ENCODE measurements around the gene ELAVL4. TPM values are rescaled to one million over a fixed set of nuclear protein-coding genes. Genes with fewer than 3 reads are reported as not detected.

ELAVL4 gene
- total and polyA plus RNA-seq, 2 donors from 2014 or later: not detected

DNA sequence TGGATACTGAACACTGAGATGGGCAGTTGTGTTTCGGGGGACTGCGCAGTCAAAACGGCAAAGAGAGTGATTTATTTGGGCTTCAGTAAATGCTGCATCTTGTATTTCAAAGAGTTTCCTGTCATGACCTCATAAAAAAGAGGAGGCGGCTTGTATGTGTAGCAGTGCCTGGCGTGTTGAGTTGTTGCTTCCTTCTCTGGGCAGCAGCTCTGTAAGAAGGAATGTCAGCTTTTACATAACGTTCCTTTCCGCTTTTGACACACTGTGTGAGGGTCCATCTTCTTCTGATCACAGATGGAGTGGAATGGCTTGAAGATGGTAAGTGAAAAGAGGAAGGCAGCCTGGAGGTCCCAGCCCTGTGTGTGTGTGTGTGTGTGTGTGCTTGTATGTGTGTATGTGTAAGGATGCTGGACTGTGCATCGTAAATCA lies 941 bp downstream of the ELAVL4 start:
- FAIRE-seq: no peak
- DNase-seq: peak in 4 of 5 donors; percentile 67 to 92 (median 76)
- H3K27me3 ChIP-seq (ENCODE audit: control insufficient read depth, insufficient read depth, low read length): peaks cover 11% of the 10 kb centered on the region

DNA sequence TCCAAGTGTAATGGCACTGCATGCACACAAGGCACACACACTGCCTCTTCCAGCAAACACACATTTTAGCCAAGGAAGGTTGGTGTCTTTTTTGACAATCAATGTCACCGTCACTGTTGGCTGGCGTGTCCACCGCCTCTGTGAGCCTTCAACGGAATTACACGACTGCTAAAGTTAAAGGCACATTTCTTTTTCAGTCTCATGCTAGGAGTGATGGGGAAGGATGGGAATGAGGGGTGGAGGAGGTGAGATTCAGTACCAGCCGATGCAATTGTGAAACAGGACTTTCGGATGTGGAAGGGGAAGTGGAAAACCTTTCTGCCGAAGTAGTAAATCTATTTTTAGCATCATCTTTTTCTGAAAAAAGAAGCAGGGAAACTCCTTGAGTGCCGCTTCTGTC lies 1.4 kb downstream of the ELAVL4 start:
- no peaks in the 10 kb centered on the region for H3K36me3 ChIP-seq (ENCODE audit: control insufficient read depth in 2 of 3, insufficient read depth in 3 of 3, low read length in 3 of 3)
- no peaks in the 10 kb centered on the region for H3K4me1 ChIP-seq (ENCODE audit: control insufficient read depth in 2 of 3, insufficient read depth in 2 of 3, low read depth in 1 of 3, low read length in 3 of 3)
- FAIRE-seq: no peak
- peaks cover 11% of the 10 kb centered on the region for H3K27me3 ChIP-seq (ENCODE audit: control insufficient read depth, insufficient read depth, low read length)
- intact Hi-C loops (cut with DNase I): no loop called here
- no peak overlapping the region for H3K27ac ChIP-seq (ENCODE audit: low read depth in 2 of 2, low read length in 2 of 2)
- no peak for TF ChIP-seq CTCF (IDR thresholded peaks at IDR 0.05; ENCODE audit: borderline replicate concordance, extremely low read depth, insufficient read depth)
- H3K9ac ChIP-seq (ENCODE audit: low read length in 3 of 3): peak overlapping the region in 1 of 3 donors; percentile 24
- DNase-seq: no peak
- peak overlapping the region in 1 of 3 donors; percentile 61 for H3K4me3 ChIP-seq (ENCODE audit: low read length in 3 of 3)
- no peaks in the 10 kb centered on the region for H3K9me3 ChIP-seq (ENCODE audit: control insufficient read depth in 2 of 3, insufficient read depth in 1 of 3, low read length in 3 of 3)

More for the DNA sequence above, 941 bp downstream of the ELAVL4 start:
- intact Hi-C loops (cut with DNase I): no loop called here
- Histone ChIP-seq H3K9ac (ENCODE audit: low read length in 3 of 3) (peak overlapping the region in 1 of 3 donors; percentile 24), H3K36me3 (ENCODE audit: control insufficient read depth in 2 of 3, insufficient read depth in 3 of 3, low read length in 3 of 3) (no peaks in the 10 kb centered on the region), H3K4me3 (ENCODE audit: low read length in 3 of 3) (peak overlapping the region in 1 of 3 donors; percentile 61), H3K27ac (ENCODE audit: low read depth in 2 of 2, low read length in 2 of 2) (no peak overlapping the region), H3K4me1 (ENCODE audit: control insufficient read depth in 2 of 3, insufficient read depth in 2 of 3, low read depth in 1 of 3, low read length in 3 of 3) (no peaks in the 10 kb centered on the region), H3K9me3 (ENCODE audit: control insufficient read depth in 2 of 3, insufficient read depth in 1 of 3, low read length in 3 of 3) (no peaks in the 10 kb centered on the region)
- TF ChIP-seq CTCF (IDR thresholded peaks at IDR 0.05; ENCODE audit: borderline replicate concordance, extremely low read depth, insufficient read depth): no peak

- Histone ChIP-seq H3K4me1 (ENCODE audit: control insufficient read depth in 2 of 3, insufficient read depth in 2 of 3, low read depth in 1 of 3, low read length in 3 of 3) (no peaks in the 10 kb centered on the region), H3K9me3 (ENCODE audit: control insufficient read depth in 2 of 3, insufficient read depth in 1 of 3, low read length in 3 of 3) (no peaks in the 10 kb centered on the region), H3K36me3 (ENCODE audit: control insufficient read depth in 2 of 3, insufficient read depth in 3 of 3, low read length in 3 of 3) (no peaks in the 10 kb centered on the region), H3K4me3 (ENCODE audit: low read length in 3 of 3) (no peak overlapping the region), H3K27ac (ENCODE audit: low read depth in 2 of 2, low read length in 2 of 2) (no peak overlapping the region), H3K27me3 (ENCODE audit: control insufficient read depth, insufficient read depth, low read length) (peaks cover 11% of the 10 kb centered on the region), H3K9ac (ENCODE audit: low read length in 3 of 3) (no peak overlapping the region)
- peak in 4 of 5 donors; percentile 38 to 76 (median 58) for DNase-seq
- TF ChIP-seq CTCF (IDR thresholded peaks at IDR 0.05; ENCODE audit: borderline replicate concordance, extremely low read depth, insufficient read depth): no peak
- intact Hi-C loops (cut with DNase I): no loop called here
- no peak for FAIRE-seq
These were observed 1.9 kb downstream of the ELAVL4 start for GRCh38 chr1:50110656-50111055.

GRCh38 chr1:50111503-50111902 lies 2.8 kb downstream of the ELAVL4 start:
- Histone ChIP-seq H3K9me3 (ENCODE audit: control insufficient read depth in 2 of 3, insufficient read depth in 1 of 3, low read length in 3 of 3) (no peaks in the 10 kb centered on the region), H3K9ac (ENCODE audit: low read length in 3 of 3) (no peak overlapping the region), H3K27me3 (ENCODE audit: control insufficient read depth, insufficient read depth, low read length) (peaks cover 11% of the 10 kb centered on the region), H3K27ac (ENCODE audit: low read depth in 2 of 2, low read length in 2 of 2) (no peak overlapping the region), H3K4me3 (ENCODE audit: low read length in 3 of 3) (no peak overlapping the region), H3K4me1 (ENCODE audit: control insufficient read depth in 2 of 3, insufficient read depth in 2 of 3, low read depth in 1 of 3, low read length in 3 of 3) (no peaks in the 10 kb centered on the region), H3K36me3 (ENCODE audit: control insufficient read depth in 2 of 3, insufficient read depth in 3 of 3, low read length in 3 of 3) (no peaks in the 10 kb centered on the region)
- TF ChIP-seq CTCF (IDR thresholded peaks at IDR 0.05; ENCODE audit: borderline replicate concordance, extremely low read depth, insufficient read depth): no peak
- DNase-seq: no peak
- intact Hi-C loops (cut with DNase I): no loop called here
- no peak for FAIRE-seq
